Lower leg skin (tissue), 4 donors: ENCODE results near the gene SCRN1. TPM values are rescaled to one million over a fixed set of nuclear protein-coding genes. Genes with fewer than 3 reads are reported as not detected.
"Not testable (repeated sequence)": the region's sequence is repeated elsewhere in the genome, so short reads cannot be mapped to it uniquely, and the experiment has no call there.

Experiments used
- DNase-seq, 2 donors: peaks; one replicate each; pipeline ENCODE4 v3.0.0-alpha.2; 2019; ENCODE audit warnings: low spot score in 2 of 2
- H3K4me3 ChIP-seq: fragments of 200-600 bp; sonication (generic); 2 replicates; pipeline ENCODE4 v1.5.1; 2017; ENCODE audit warnings: mild to moderate bottlenecking, low read depth; ENCODE audit not compliant: poor library complexity, severe bottlenecking
- CTCF ChIP-seq, 3 donors: fragments of 450-650 bp; IDR thresholded peaks; one replicate each; pipeline ENCODE4 v1.5.1; 2016; ENCODE audit warnings: antibody characterized with exemption in 3 of 3, mild to moderate bottlenecking in 3 of 3, moderate library complexity in 2 of 3
- POLR2A ChIP-seq, 2 donors: fragments of 450-650 bp; IDR thresholded peaks; one replicate each; pipeline ENCODE4 v1.6.1; 2016 to 2017; ENCODE audit warnings: antibody characterized with exemption in 2 of 2, mild to moderate bottlenecking in 1 of 2, moderate library complexity in 1 of 2
- WGBS, 2 donors: methylation state at CpG; one replicate each; pipeline ENCODE4 v1.1.5; 2018; 5-methylcytosine and 5-hydroxymethylcytosine counted together
- intact Hi-C: fragments of 100-400 bp; cut with DNase I; formaldehyde crosslinking; loops from one replicate; pipeline ENCODE4 v1.15.0; 2023; ENCODE audit warnings: low total_unique reads
- total RNA-seq, 4 donors: library from RNA; depleted of rRNA; stranded (reverse); fragments of >200 nt; gene quantifications; one replicate each; pipeline ENCODE4 v1.1.0, GENCODE V29; 2016

Gene SCRN1
- total RNA-seq, 4 donors from 2014 or later, result 8.5 to 17.9 (median 11.5) TPM

DNA sequence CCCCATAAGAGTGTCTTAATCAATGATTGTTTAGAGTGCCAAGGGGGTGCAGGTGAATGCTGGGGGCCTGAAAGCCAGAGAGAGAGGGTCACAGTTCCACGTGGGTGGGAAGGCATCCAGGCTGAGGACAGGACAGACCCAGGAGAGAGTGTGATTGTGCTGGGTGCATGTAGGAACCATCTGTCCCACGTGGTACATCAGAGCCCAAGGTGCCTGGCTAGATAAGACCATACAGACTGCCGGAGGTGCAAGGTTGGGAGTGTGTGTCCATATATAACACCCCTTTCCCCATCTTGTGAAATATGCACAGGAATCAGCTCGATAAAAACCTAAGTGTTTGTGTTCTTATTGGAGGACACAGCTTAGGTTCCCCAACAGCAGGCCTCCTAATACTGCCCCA is 97.8 kb downstream of the SCRN1 start:
- no peak for DNase-seq
- intact Hi-C loops, result no loop called here
- WGBS, 2 donors, result 87 to 88% methylated on average over 4 of the region's 4 CpGs
- H3K4me3 ChIP-seq, result no peak overlapping the region
- no peak for TF ChIP-seq CTCF (IDR thresholded peaks at IDR 0.05)
- TF ChIP-seq POLR2A (IDR thresholded peaks at IDR 0.05), result no peak

DNA sequence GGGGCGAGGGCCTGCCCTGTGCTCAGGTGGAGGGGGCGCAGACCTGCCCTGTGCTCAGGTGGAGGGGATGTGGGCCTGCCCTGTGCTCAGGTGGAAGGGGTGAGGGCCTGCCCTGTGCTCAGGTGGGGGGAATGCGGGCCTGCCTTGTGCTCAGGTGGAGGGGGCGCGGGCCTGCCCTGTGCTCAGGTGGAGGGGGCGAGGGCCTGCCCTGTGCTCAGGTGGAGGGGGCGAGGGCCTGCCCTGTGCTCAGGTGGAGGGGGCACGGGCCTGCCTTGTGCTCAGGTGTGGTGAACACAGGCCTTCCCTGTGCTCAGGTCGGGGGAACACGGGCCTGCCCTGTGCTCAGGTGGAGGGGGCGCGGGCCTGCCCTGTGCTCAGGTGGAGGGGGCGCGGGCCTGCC is 98.8 kb downstream of the SCRN1 start:
- H3K4me3 ChIP-seq, DNase-seq, intact Hi-C loops: not testable (repeated sequence)
- 89% methylated on average over 5 to 7 of the region's 14 CpGs for WGBS, 2 donors

- no peak for DNase-seq
- no peak for TF ChIP-seq CTCF (IDR thresholded peaks at IDR 0.05)
- TF ChIP-seq POLR2A (IDR thresholded peaks at IDR 0.05), result no peak
- 86 to 87% methylated on average over 4 of the region's 4 CpGs for WGBS, 2 donors
- no peak overlapping the region for H3K4me3 ChIP-seq
- intact Hi-C loops, result no loop called here
Measured at GRCh38 chr7:29890251-29890650, 99.3 kb downstream of the SCRN1 start.

- WGBS, 2 donors, result 78 to 79% methylated on average over 5 of the region's 5 CpGs
- intact Hi-C loops, result no loop called here
- H3K4me3 ChIP-seq, result no peak overlapping the region
- no peak for DNase-seq
- TF ChIP-seq POLR2A (IDR thresholded peaks at IDR 0.05) (no peak), CTCF (IDR thresholded peaks at IDR 0.05) (no peak)
Measured at GRCh38 chr7:29889288-29889687, 100.3 kb downstream of the SCRN1 start.

- H3K4me3 ChIP-seq, result no peak overlapping the region
- intact Hi-C loops, result no loop called here
- WGBS, 2 donors, result 85 to 90% methylated on average over 7 of the region's 7 CpGs
- no peak for TF ChIP-seq CTCF (IDR thresholded peaks at IDR 0.05)
- TF ChIP-seq POLR2A (IDR thresholded peaks at IDR 0.05), result no peak
- no peak for DNase-seq
Measured at GRCh38 chr7:29888006-29888405, 101.6 kb downstream of the SCRN1 start.

GRCh38 chr7:29886827-29887226 is 102.8 kb downstream of the SCRN1 start:
- WGBS, 2 donors, result 92 to 96% methylated on average over 2 of the region's 2 CpGs
- H3K4me3 ChIP-seq, result no peak overlapping the region
- DNase-seq, result no peak
- intact Hi-C loops, result no loop called here
- no peak for TF ChIP-seq POLR2A (IDR thresholded peaks at IDR 0.05)
- no peak for TF ChIP-seq CTCF (IDR thresholded peaks at IDR 0.05)
